Naive thymus-derived CD8-positive, alpha-beta T cell (primary cell): ENCODE results near the gene SEMA5B. TPM values are rescaled to one million over a fixed set of nuclear protein-coding genes. Genes with fewer than 3 reads are reported as not detected.

Experiments
- ATAC-seq, 2 donors: fragments of 150-1000 bp; cut with Tn5 transposase in 1 of 2; sonication (Bioruptor Pico), chemical (Tn5 transposase) in 1 of 2; 1 replicate in 1 of 2; 2 replicates in 1 of 2; pipeline ENCODE4 v1.10.0; 2021; ENCODE audit warnings: mild to moderate bottlenecking in 2 of 2, moderate library complexity in 2 of 2
- POLR2A ChIA-PET: fragments of 350-600 bp; sonication (Branson Sonifier 250); formaldehyde crosslinking; loops from one replicate; lab custom pipeline; 2021; ENCODE audit warnings: antibody characterized with exemption; lab: Charles Lee
- DNase-seq, 10 donors: peaks; one replicate each; pipeline versions ENCODE4 v3.0.0 to v3.0.0-alpha.2; 2020 to 2022
- H3K27ac Mint-ChIP-seq, 10 donors: one replicate each; pipeline ENCODE4 v1.8.0; 2020 to 2022; ENCODE audit warnings: mild to moderate bottlenecking in 10 of 10, mixed read lengths in 10 of 10, moderate library complexity in 4 of 10, inconsistent platforms in 1 of 10
- H3K27me3 Mint-ChIP-seq, 5 donors: one replicate each; pipeline ENCODE4 v1.8.0; 2021 to 2022; ENCODE audit warnings: mixed read lengths in 5 of 5
- H3K36me3 Mint-ChIP-seq, 3 donors: one replicate each; pipeline ENCODE4 v1.8.0; 2020 to 2022; ENCODE audit warnings: mixed read lengths in 3 of 3, mild to moderate bottlenecking in 2 of 3, inconsistent platforms in 1 of 3
- H3K4me1 Mint-ChIP-seq, 4 donors: one replicate each; pipeline ENCODE4 v1.8.0; 2021 to 2022; ENCODE audit warnings: mixed read lengths in 4 of 4
- H3K4me3 Mint-ChIP-seq, 10 donors: one replicate each; pipeline ENCODE4 v1.8.0; 2020 to 2022; ENCODE audit warnings: mild to moderate bottlenecking in 10 of 10, mixed read lengths in 10 of 10, moderate library complexity in 6 of 10, inconsistent platforms in 1 of 10
- H3K9me3 Mint-ChIP-seq, 9 donors: one replicate each; pipeline ENCODE4 v1.8.0; 2020 to 2022; ENCODE audit warnings: mixed read lengths in 9 of 9, mild to moderate bottlenecking in 3 of 9, inconsistent platforms in 1 of 9, moderate library complexity in 1 of 9
- polyA plus RNA-seq, 3 donors: library from polyadenylated mRNA; unstranded; fragments of 300-500 nt; fragmentation: Illumina TruSeq; gene quantifications; one replicate each; pipeline ENCODE4 v1.2.3, GENCODE V29; 2021
- total RNA-seq, 8 experiments: library from RNA in 2 of 8; stranded (reverse) in 2 of 8; gene quantifications; one replicate each; pipeline ENCODE4 v1.2.3 and lab custom pipeline; 2021 to 2026

Gene SEMA5B
- total and polyA plus RNA-seq, 5 experiments from 2014 or later: 0.16 to 0.47 TPM; not detected in 3

GRCh38 chr3:122985539-122985938 is 42.0 kb downstream of the SEMA5B start:
- Mint-ChIP-seq H3K4me1 (peaks cover 0 to 4% (median 0%) of the 10 kb centered on the region in 4 donors), H3K9me3 (no peaks in the 10 kb centered on the region), H3K27me3 (peaks cover 5 to 50% (median 17%) of the 10 kb centered on the region in 5 donors), H3K36me3 (no peaks in the 10 kb centered on the region), H3K4me3 (no peak overlapping the region), H3K27ac (no peak overlapping the region)
- ATAC-seq: no peak
- POLR2A ChIA-PET: no interaction called here
- peak in 1 of 10 donors; percentile 9 for DNase-seq

- POLR2A ChIA-PET: no interaction called here
- DNase-seq (no peak), ATAC-seq (no peak)
- H3K27me3 Mint-ChIP-seq: peaks cover 5 to 41% (median 13%) of the 10 kb centered on the region in 5 donors
- peaks cover 0 to 4% (median 0%) of the 10 kb centered on the region in 4 donors for H3K4me1 Mint-ChIP-seq
- no peak overlapping the region for H3K4me3 Mint-ChIP-seq
- H3K9me3 Mint-ChIP-seq: no peaks in the 10 kb centered on the region
- no peak overlapping the region for H3K27ac Mint-ChIP-seq
- H3K36me3 Mint-ChIP-seq: no peaks in the 10 kb centered on the region
Observed at GRCh38 chr3:122984650-122985049, 42.9 kb downstream of the SEMA5B start.

- H3K27me3 Mint-ChIP-seq: peaks cover 5 to 35% (median 13%) of the 10 kb centered on the region in 5 donors
- H3K4me3 Mint-ChIP-seq: no peak overlapping the region
- H3K9me3 Mint-ChIP-seq: no peaks in the 10 kb centered on the region
- peak in 1 of 10 donors; percentile 23 for DNase-seq
- H3K4me1 Mint-ChIP-seq: peaks cover 0 to 5% (median 0%) of the 10 kb centered on the region in 4 donors
- H3K36me3 Mint-ChIP-seq: no peaks in the 10 kb centered on the region
- ATAC-seq: no peak
- no peak overlapping the region for H3K27ac Mint-ChIP-seq
- POLR2A ChIA-PET: no interaction called here
Observed at GRCh38 chr3:122984007-122984406, 43.6 kb downstream of the SEMA5B start.

DNA sequence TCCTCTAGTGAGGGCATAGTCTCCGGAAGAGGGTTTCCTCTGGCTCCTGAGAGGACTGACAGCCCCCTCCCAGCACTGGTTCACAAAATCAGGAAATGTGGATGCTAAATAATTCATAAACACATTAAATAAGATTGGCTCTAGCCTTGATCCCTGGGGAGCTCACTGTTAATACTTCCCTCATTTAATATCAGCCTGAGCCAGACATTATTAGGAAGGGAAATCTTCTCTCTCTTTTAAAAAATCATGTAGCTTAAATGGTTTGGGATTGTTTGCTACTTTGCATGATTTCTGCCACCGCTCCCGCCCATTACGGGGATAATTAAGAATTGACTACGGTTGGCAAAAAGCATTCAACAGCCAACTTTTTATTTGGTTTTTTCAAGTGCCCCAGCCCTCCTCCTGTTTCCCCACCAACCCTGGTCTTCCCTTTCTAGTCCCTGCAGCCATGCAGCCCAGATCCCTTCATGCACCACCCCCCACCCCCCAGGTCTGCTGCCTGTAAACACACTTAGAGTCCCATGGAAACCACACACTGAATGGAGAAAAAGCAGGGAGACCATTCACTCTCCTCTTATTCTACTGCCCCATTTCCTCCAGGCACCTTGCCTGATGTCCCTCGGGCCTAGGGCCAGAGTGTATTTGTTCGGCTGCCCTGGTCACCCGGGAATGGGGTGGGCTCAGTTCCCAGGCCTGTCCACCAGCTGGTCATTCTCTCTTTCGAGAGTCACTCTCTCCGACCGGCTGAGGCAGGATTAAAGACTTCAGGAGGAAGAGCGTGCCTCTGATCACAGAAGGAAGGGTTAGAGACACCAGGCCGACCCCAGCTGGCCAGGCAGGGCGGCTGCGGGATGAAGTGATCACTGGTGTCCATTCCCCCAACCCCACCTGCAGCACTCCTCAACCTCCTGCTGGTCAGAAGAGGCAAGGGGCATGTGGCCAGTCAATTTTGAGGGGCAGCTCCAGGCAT is 45.1 kb downstream of the SEMA5B start:
- DNase-seq: peak in 1 of 10 donors; percentile 21
- POLR2A ChIA-PET: no interaction called here
- Mint-ChIP-seq H3K4me3 (no peak overlapping the region), H3K27me3 (peaks cover 3 to 20% (median 5%) of the 10 kb centered on the region in 5 donors), H3K27ac (no peak overlapping the region), H3K4me1 (peaks cover 0 to 6% (median 0%) of the 10 kb centered on the region in 4 donors), H3K36me3 (no peaks in the 10 kb centered on the region), H3K9me3 (no peaks in the 10 kb centered on the region)
- ATAC-seq: no peak

GRCh38 chr3:122979211-122979610 is 48.4 kb downstream of the SEMA5B start:
- no peak overlapping the region for H3K4me3 Mint-ChIP-seq
- DNase-seq (no peak), ATAC-seq (no peak)
- peaks cover 0 to 9% (median 0%) of the 10 kb centered on the region in 5 donors for H3K27me3 Mint-ChIP-seq
- POLR2A ChIA-PET: no interaction called here
- peaks cover 0 to 23% (median 10%) of the 10 kb centered on the region in 4 donors for H3K4me1 Mint-ChIP-seq
- no peaks in the 10 kb centered on the region for H3K36me3 Mint-ChIP-seq
- no peak overlapping the region for H3K27ac Mint-ChIP-seq
- no peaks in the 10 kb centered on the region for H3K9me3 Mint-ChIP-seq

- ATAC-seq (no peak), DNase-seq (peak in 1 of 10 donors; percentile 9)
- H3K36me3 Mint-ChIP-seq: no peaks in the 10 kb centered on the region
- no peak overlapping the region for H3K4me3 Mint-ChIP-seq
- H3K27ac Mint-ChIP-seq: no peak overlapping the region
- H3K27me3 Mint-ChIP-seq: peaks cover 0 to 11% (median under 1%) of the 10 kb centered on the region in 5 donors
- POLR2A ChIA-PET: no interaction called here
- H3K9me3 Mint-ChIP-seq: no peaks in the 10 kb centered on the region
- H3K4me1 Mint-ChIP-seq: peaks cover 0 to 23% (median 10%) of the 10 kb centered on the region in 4 donors
Observed at GRCh38 chr3:122978569-122978968, 49.0 kb downstream of the SEMA5B start.

DNA sequence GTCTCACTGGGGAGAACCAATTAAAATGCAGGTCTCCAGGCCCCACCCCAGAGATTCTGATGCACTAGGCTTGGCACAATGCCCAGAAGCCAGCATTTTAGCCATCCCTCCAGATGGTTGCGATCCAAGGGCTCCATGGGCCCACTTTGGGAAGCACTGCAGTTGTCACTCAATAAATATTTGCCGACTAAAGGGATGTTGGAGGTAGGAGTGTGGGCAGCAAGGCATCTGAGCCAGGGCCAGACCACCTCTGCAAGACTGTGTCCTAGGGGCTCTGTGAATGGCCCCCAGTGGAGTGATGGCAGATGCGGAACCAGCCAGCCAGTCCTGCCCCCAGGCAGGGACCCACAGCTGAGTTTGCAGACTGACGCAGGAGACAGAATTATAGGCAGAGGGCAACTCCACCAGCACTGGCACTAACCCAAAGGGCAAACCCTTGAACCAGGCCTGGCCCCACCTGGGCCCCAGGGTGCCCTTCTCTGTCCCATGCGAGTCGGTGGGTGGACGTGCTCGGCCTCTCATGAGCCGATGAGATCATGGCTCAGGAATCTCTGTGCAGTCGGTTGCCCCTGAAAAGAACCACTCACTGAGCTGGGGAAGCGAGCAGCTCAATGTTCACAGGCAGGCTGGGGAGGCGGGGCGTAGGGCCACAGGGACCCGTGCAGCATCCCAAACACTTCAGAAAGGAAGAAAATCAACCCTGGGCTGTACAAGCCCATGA is 49.7 kb downstream of the SEMA5B start:
- H3K9me3 Mint-ChIP-seq: no peaks in the 10 kb centered on the region
- H3K4me3 Mint-ChIP-seq: no peak overlapping the region
- DNase-seq: peak in 1 of 10 donors; percentile 59
- no peak for ATAC-seq
- no peak overlapping the region for H3K27ac Mint-ChIP-seq
- peaks cover 0 to 23% (median 10%) of the 10 kb centered on the region in 4 donors for H3K4me1 Mint-ChIP-seq
- H3K36me3 Mint-ChIP-seq: no peaks in the 10 kb centered on the region
- H3K27me3 Mint-ChIP-seq: peaks cover 0 to 13% (median 4%) of the 10 kb centered on the region in 5 donors
- POLR2A ChIA-PET: no interaction called here

- H3K9me3 Mint-ChIP-seq: no peaks in the 10 kb centered on the region
- peak overlapping the region in 3 of 10 donors; percentile 9 to 14 (median 11) for H3K27ac Mint-ChIP-seq
- POLR2A ChIA-PET: no interaction called here
- DNase-seq: no peak
- H3K4me3 Mint-ChIP-seq: peak overlapping the region in 3 of 10 donors; percentile 1 to 62 (median 5)
- no peak for ATAC-seq
- peaks cover 0 to 23% (median 10%) of the 10 kb centered on the region in 4 donors for H3K4me1 Mint-ChIP-seq
- peaks cover 0 to 11% (median 3%) of the 10 kb centered on the region in 5 donors for H3K27me3 Mint-ChIP-seq
- no peaks in the 10 kb centered on the region for H3K36me3 Mint-ChIP-seq
Observed at GRCh38 chr3:122975924-122976293, 51.7 kb downstream of the SEMA5B start.

- Mint-ChIP-seq H3K36me3 (no peaks in the 10 kb centered on the region), H3K27me3 (peaks cover 0 to 11% (median 3%) of the 10 kb centered on the region in 5 donors), H3K4me3 (peak overlapping the region in 1 of 10 donors; percentile 62), H3K9me3 (no peaks in the 10 kb centered on the region), H3K4me1 (peaks cover 0 to 23% (median 10%) of the 10 kb centered on the region in 4 donors), H3K27ac (peak overlapping the region in 3 of 10 donors; percentile 4 to 14 (median 9))
- DNase-seq (peak in 2 of 10 donors; percentile 9 to 26), ATAC-seq (peak in 1 of 2 donors; percentile 28)
- POLR2A ChIA-PET: no interaction called here
Observed at GRCh38 chr3:122975163-122975923, 52.2 kb downstream of the SEMA5B start.

DNA sequence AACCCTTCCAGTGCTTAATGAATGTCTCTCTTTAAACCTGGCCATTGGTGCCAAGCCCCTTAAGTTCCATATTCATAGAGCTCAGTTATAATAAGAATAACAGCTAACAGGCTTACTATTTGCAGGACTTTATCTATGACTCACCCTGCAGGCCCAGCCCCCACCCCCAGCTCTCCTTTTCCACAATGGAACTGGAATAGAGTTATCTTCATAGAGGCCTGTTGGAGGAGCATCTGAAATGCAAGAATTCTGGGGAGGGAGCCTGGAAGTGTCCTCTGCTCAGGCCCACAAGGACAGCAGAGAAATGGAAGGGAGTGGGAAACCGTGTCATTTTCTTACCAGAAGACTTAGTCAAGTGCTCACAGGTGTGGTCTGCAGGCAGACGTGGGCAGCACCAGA is 52.8 kb downstream of the SEMA5B start:
- H3K4me3 Mint-ChIP-seq: peak overlapping the region in 1 of 10 donors; percentile 7
- POLR2A ChIA-PET: no interaction called here

GRCh38 chr3:122973893-122974615 is 53.5 kb downstream of the SEMA5B start:
- peaks cover 0 to 22% (median 10%) of the 10 kb centered on the region in 4 donors for H3K4me1 Mint-ChIP-seq
- POLR2A ChIA-PET: no interaction called here
- peak in 1 of 10 donors; percentile 44 for DNase-seq
- H3K27ac Mint-ChIP-seq: no peak overlapping the region
- no peak for ATAC-seq
- peaks cover 0 to 11% (median 3%) of the 10 kb centered on the region in 5 donors for H3K27me3 Mint-ChIP-seq
- H3K9me3 Mint-ChIP-seq: no peaks in the 10 kb centered on the region
- no peak overlapping the region for H3K4me3 Mint-ChIP-seq
- no peaks in the 10 kb centered on the region for H3K36me3 Mint-ChIP-seq

More for the DNA sequence above, 52.8 kb downstream of the SEMA5B start:
- DNase-seq (peak in 1 of 10 donors; percentile 26), ATAC-seq (no peak)
- H3K27ac Mint-ChIP-seq: peak overlapping the region in 2 of 10 donors; percentile 4 to 19
- H3K4me1 Mint-ChIP-seq: peaks cover 0 to 23% (median 10%) of the 10 kb centered on the region in 4 donors
- H3K9me3 Mint-ChIP-seq: no peaks in the 10 kb centered on the region
- peaks cover 0 to 11% (median 3%) of the 10 kb centered on the region in 5 donors for H3K27me3 Mint-ChIP-seq
- no peaks in the 10 kb centered on the region for H3K36me3 Mint-ChIP-seq
